T-helper 1 cell treated with Interleukin-12 subunit alpha and Interleukin-12 subunit beta and Interleukin-4 antibody, amounts not matched to agents 30 μg/mL and 1 μg/mL, for 36 hours (primary cell): ENCODE data around the gene JAML.

Experiments
- H3K27ac Mint-ChIP-seq: one replicate; pipeline ENCODE4 v1.8.0; 2021; ENCODE audit warnings: mild to moderate bottlenecking, mixed read lengths
- H3K27me3 Mint-ChIP-seq: one replicate; pipeline ENCODE4 v1.8.0; 2021; ENCODE audit warnings: low read depth, mixed read lengths
- H3K36me3 Mint-ChIP-seq: one replicate; pipeline ENCODE4 v1.8.0; 2021; ENCODE audit warnings: low read depth, mixed read lengths
- H3K4me1 Mint-ChIP-seq: one replicate; pipeline ENCODE4 v1.8.0; 2021; ENCODE audit warnings: low read depth, mixed read lengths
- H3K4me3 Mint-ChIP-seq: one replicate; pipeline ENCODE4 v1.8.0; 2021; ENCODE audit warnings: mild to moderate bottlenecking, moderate library complexity, mixed read lengths
- H3K9me3 Mint-ChIP-seq: one replicate; pipeline ENCODE4 v1.8.0; 2021; ENCODE audit warnings: mixed read lengths

The JAML gene

DNA sequence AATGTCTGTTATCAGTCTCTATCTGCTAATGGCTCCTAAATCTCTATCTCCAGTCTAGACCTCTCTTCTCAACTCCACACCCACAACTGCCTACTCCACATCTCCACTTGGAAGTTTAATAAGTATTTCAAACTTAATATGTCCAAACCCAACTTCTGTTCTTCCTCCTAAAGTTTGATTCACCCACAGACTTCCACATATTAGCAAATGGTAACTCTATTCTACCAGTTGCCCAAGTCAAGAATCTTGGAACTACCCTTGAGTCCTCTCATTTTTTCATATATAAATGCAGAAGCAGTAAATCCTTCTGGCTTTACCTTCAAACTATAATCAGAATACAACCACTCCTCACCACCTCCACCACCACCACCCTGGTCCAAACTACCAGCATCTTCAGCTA is 6.7 kb upstream of the JAML start:
- Mint-ChIP-seq H3K4me3 (no peak overlapping the region), H3K27ac (no peak overlapping the region), H3K36me3 (peaks cover 53% of the 10 kb centered on the region), H3K9me3 (no peaks in the 10 kb centered on the region), H3K27me3 (no peaks in the 10 kb centered on the region), H3K4me1 (peaks cover 44% of the 10 kb centered on the region)

- Mint-ChIP-seq H3K4me1 (peaks cover 52% of the 10 kb centered on the region), H3K9me3 (no peaks in the 10 kb centered on the region), H3K36me3 (peaks cover 54% of the 10 kb centered on the region), H3K4me3 (no peak overlapping the region), H3K27me3 (no peaks in the 10 kb centered on the region), H3K27ac (no peak overlapping the region)
Measured at GRCh38 chr11:118230088-118230487, 5.3 kb upstream of the JAML start.

GRCh38 chr11:118229274-118229847 is 4.5 kb upstream of the JAML start:
- no peaks in the 10 kb centered on the region for H3K27me3 Mint-ChIP-seq
- peaks cover 50% of the 10 kb centered on the region for H3K36me3 Mint-ChIP-seq
- H3K4me1 Mint-ChIP-seq: peaks cover 58% of the 10 kb centered on the region
- H3K4me3 Mint-ChIP-seq: peak overlapping the region; percentile 5
- peak overlapping the region; percentile 71 for H3K27ac Mint-ChIP-seq
- no peaks in the 10 kb centered on the region for H3K9me3 Mint-ChIP-seq

DNA sequence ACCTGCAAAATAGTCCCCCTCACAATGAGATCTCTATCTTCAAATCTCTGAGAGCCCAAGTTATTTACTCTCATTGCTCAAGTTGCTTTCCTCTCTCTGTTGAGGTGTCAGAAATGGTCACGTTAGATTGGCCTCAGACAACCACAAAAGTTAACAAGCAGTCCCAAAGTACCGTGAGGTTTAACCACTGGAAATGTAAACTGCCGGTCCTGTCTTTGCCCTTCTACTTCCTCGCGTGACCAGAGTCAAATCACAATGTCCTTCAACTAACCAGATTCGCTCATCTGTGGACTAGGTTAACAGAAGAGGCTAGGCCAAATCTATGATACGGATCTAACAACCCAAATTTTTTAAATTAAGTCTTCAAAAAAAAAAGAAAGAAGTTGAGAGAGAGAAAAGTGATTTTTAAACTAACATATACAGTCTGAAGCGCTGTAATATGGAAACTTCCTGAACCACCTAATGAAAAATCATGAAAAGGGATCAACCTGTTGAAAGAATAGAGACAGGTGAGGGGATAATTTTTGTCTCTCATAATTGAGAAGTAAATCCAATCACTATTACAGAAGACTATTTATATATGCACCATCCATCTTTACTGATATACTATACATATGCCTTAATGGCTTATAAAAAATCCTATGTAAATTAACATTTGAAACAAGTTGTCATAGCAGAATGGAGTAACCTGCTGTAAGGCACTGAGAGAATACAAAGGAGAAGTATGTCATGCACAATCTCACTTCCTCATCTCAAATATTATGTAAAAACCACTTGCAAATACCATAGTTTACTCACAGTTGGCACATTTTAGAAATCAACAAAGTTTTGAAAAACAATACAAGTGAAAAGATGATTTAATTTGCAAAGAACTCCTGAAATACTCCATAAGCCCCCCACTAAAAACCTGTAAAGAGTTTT is 3.3 kb upstream of the JAML start:
- H3K9me3 Mint-ChIP-seq: no peaks in the 10 kb centered on the region
- peaks cover 59% of the 10 kb centered on the region for H3K4me1 Mint-ChIP-seq
- H3K36me3 Mint-ChIP-seq: peaks cover 40% of the 10 kb centered on the region
- H3K4me3 Mint-ChIP-seq: peak overlapping the region; percentile 70
- peak overlapping the region; percentile 93 for H3K27ac Mint-ChIP-seq
- H3K27me3 Mint-ChIP-seq: no peaks in the 10 kb centered on the region

GRCh38 chr11:118226781-118227180 is 2.0 kb upstream of the JAML start:
- peak overlapping the region; percentile 93 for H3K27ac Mint-ChIP-seq
- peaks cover 34% of the 10 kb centered on the region for H3K36me3 Mint-ChIP-seq
- peaks cover 66% of the 10 kb centered on the region for H3K4me1 Mint-ChIP-seq
- H3K27me3 Mint-ChIP-seq: no peaks in the 10 kb centered on the region
- peak overlapping the region; percentile 61 for H3K4me3 Mint-ChIP-seq
- H3K9me3 Mint-ChIP-seq: no peaks in the 10 kb centered on the region

DNA sequence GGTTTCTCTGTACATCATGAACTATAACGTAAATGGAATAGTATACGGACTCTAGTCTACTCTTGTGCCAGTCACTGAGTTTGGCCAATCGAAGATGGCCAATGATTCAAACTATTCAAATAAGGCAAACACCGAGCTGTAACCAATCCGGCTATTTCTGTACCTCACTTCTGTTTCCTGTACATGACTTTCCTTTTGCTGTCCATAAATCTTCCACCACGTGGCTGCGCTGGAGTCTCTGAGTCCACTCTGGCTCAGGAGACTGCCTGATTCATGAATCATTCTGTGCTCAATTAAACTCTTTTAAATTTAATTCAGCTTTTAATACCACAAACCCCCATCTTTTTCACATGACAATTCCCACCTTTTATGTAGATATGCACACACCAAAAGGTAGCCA is 1.5 kb upstream of the JAML start:
- H3K27ac Mint-ChIP-seq: peak overlapping the region; percentile 93
- peaks cover 34% of the 10 kb centered on the region for H3K36me3 Mint-ChIP-seq
- H3K27me3 Mint-ChIP-seq: no peaks in the 10 kb centered on the region

DNA sequence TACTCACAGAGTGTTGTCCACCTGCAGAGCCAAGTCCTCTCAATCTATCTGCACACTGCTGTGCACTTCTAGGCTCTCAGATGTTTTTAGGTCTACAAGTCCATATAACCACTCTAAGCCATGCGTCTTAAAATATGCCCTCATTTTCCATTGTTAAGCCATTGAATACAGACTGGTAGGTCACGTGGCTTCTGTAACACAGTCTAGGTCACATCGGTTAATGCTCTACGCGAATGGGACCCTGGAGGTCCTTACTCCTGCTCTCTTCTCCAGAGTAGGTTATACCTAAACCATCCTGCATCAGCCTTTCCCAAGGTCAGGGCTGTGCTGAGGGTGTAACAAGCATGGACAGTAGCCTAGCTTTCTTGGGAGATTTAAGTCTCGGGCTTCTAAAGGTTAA is 819 bp downstream of the JAML start:
- Mint-ChIP-seq H3K27ac (peak overlapping the region; percentile 91), H3K4me1 (peaks cover 73% of the 10 kb centered on the region), H3K36me3 (peaks cover 39% of the 10 kb centered on the region), H3K4me3 (peak overlapping the region; percentile 84), H3K27me3 (no peaks in the 10 kb centered on the region), H3K9me3 (no peaks in the 10 kb centered on the region)

More for the DNA sequence above, 1.5 kb upstream of the JAML start:
- peak overlapping the region; percentile 61 for H3K4me3 Mint-ChIP-seq
- H3K9me3 Mint-ChIP-seq: no peaks in the 10 kb centered on the region
- peaks cover 66% of the 10 kb centered on the region for H3K4me1 Mint-ChIP-seq

DNA sequence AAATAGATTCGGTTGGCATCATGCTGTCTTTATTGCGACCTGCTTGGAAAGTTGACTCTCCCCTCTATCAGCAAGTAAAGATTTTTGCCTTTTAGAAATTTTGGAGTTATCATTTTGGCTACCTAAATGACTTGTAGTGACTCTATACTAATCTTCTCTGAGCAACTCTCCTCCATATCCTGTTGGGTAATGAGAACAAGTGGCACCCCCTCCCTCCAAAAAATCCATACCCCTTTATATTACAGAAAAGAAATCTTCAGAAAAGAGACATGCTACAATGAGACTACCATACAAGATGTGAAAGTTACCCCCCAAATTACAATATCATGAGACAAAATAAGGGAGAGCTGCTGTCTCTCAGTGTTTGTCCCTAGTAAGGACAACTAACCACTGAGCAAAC is 1.2 kb downstream of the JAML start:
- Mint-ChIP-seq H3K36me3 (peaks cover 40% of the 10 kb centered on the region), H3K4me3 (peak overlapping the region; percentile 84), H3K27ac (peak overlapping the region; percentile 91), H3K9me3 (no peaks in the 10 kb centered on the region), H3K27me3 (no peaks in the 10 kb centered on the region), H3K4me1 (peaks cover 76% of the 10 kb centered on the region)

DNA sequence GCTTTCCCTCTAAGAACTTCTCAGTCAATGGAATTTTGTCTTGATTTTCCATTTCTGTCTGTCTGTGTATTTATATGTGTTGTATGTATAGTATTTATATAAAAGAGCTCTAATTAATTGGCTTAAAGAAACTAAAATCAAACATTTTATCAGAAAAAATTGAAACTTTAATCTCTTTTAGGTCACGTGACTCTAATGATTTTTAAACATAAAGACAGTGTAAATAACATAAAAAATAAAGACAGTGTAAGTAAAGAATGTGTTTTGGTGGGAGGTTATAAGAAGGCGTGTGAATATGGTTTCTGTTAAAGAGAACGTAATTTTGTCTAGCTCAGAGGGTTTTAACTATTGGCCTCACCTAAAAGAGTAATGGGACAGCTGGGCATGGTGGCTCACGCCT is 2.4 kb downstream of the JAML start:
- Mint-ChIP-seq H3K27ac (peak overlapping the region; percentile 75), H3K4me3 (peak overlapping the region; percentile 62), H3K4me1 (peaks cover 74% of the 10 kb centered on the region), H3K9me3 (no peaks in the 10 kb centered on the region), H3K27me3 (no peaks in the 10 kb centered on the region), H3K36me3 (peaks cover 33% of the 10 kb centered on the region)

DNA sequence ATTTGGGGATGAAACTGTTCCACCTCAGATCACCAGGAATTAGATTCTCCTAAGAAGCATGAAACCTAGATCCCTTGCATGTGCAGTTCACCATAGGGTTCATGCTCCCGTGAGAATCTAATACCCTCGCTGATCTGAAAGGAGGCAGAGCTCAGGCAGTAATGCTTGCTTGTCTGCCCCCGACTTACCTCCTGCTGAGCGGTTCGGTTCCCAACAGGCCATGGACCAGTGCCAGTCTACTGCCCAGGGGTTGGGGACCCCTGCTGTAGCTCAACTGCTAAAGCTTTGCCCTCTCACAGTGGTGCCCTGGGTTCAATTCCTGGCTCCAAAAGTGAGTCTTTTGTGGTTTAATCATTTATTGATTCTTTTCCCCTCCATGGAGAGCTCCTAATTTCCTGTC is 3.4 kb downstream of the JAML start:
- Mint-ChIP-seq H3K4me1 (peaks cover 75% of the 10 kb centered on the region), H3K36me3 (peaks cover 27% of the 10 kb centered on the region), H3K27ac (no peak overlapping the region)

GRCh38 chr11:118219732-118220131 is 5.1 kb downstream of the JAML start:
- peak overlapping the region; percentile 19 for H3K4me3 Mint-ChIP-seq
- no peaks in the 10 kb centered on the region for H3K27me3 Mint-ChIP-seq
- no peaks in the 10 kb centered on the region for H3K9me3 Mint-ChIP-seq
- peak overlapping the region; percentile 81 for H3K27ac Mint-ChIP-seq
- H3K4me1 Mint-ChIP-seq: peaks cover 74% of the 10 kb centered on the region
- H3K36me3 Mint-ChIP-seq: peaks cover 18% of the 10 kb centered on the region

More for the DNA sequence above, 3.4 kb downstream of the JAML start:
- H3K4me3 Mint-ChIP-seq: no peak overlapping the region
- H3K27me3 Mint-ChIP-seq: no peaks in the 10 kb centered on the region
- H3K9me3 Mint-ChIP-seq: no peaks in the 10 kb centered on the region

DNA sequence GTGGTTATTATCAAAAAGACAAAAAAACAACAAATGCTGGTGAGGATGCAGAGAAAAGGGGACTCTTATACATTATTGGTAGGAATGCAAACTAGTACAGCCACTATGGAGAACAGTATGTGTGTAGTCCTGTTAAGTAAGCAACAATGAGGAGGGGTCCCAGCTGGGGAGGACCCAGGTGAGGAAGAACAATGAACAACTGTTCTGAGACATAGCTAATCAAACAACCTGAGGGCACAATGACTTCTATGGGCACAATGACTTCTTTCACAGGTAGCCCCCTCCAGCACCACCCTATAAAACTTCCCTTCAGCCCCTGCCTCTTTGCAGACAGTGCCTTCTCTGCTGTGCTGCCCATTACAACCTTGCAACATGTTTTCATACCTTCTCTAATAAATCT is 5.6 kb downstream of the JAML start:
- Mint-ChIP-seq H3K4me3 (peak overlapping the region; percentile 19), H3K4me1 (peaks cover 76% of the 10 kb centered on the region), H3K27me3 (no peaks in the 10 kb centered on the region), H3K27ac (peak overlapping the region; percentile 81), H3K36me3 (peaks cover 18% of the 10 kb centered on the region), H3K9me3 (no peaks in the 10 kb centered on the region)

DNA sequence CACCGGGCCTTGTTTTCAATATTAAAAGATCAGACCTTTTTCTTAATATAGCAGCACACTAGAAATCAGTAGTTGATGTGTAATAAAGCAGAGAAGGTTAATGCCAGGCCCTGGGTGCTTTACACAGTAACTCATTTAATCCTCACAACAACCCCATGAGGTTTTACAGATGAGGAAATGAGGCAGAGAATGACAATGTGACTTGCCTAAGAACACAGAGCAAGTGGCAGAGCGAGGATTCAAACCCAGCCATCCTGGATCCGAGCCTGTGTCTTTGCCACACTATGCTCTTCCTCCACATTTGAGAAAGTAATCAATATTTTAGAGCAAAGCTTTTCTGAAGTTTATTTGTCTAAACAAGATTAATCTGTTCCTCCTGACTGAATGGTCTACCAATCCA is 7.2 kb downstream of the JAML start:
- Mint-ChIP-seq H3K27ac (peak overlapping the region; percentile 91), H3K27me3 (no peaks in the 10 kb centered on the region), H3K9me3 (no peaks in the 10 kb centered on the region), H3K4me3 (peak overlapping the region; percentile 72), H3K4me1 (peaks cover 81% of the 10 kb centered on the region), H3K36me3 (peaks cover 24% of the 10 kb centered on the region)

- Mint-ChIP-seq H3K36me3 (peaks cover 31% of the 10 kb centered on the region), H3K27me3 (no peaks in the 10 kb centered on the region), H3K9me3 (no peaks in the 10 kb centered on the region), H3K4me1 (peaks cover 80% of the 10 kb centered on the region), H3K27ac (peak overlapping the region; percentile 91), H3K4me3 (peak overlapping the region; percentile 72)
Measured at GRCh38 chr11:118216621-118217481, 8.0 kb downstream of the JAML start.
